Astrocyte (in vitro differentiated cells and primary cell): ENCODE measurements around the gene SHOC2. TPM values are rescaled to one million over a fixed set of nuclear protein-coding genes. Genes with fewer than 3 reads are reported as not detected.
A peak's percentile ranks its signal among the peaks of the same experiment; 100 is the strongest.

Experiments used
- DNase-seq: peaks from one replicate; pipeline ENCODE4 v3.0.0-alpha.2; 2010; ENCODE audit warnings: low read depth
- FAIRE-seq: peaks from 2 replicates; lab custom pipeline; 2011; peaks lifted over from hg19 to GRCh38; lab: Jason Lieb, UNC
- H2AFZ ChIP-seq: 2 replicates; pipeline ENCODE4 v1.6.0; 2012; ENCODE audit warnings: low read depth, low read length, inconsistent platforms
- H3K27ac ChIP-seq: 2 replicates; pipeline ENCODE4 v1.5.1; 2011; ENCODE audit warnings: low read depth, low read length, inconsistent platforms
- H3K27me3 ChIP-seq: 2 replicates; pipeline ENCODE4 v1.6.0; 2011; ENCODE audit warnings: low read length, inconsistent platforms; ENCODE audit not compliant: insufficient read depth
- H3K36me3 ChIP-seq: 2 replicates; pipeline ENCODE4 v1.5.1; 2011; ENCODE audit warnings: low read length, inconsistent platforms; ENCODE audit not compliant: insufficient read depth
- H3K4me1 ChIP-seq: 2 replicates; pipeline ENCODE4 v1.5.1; 2011; ENCODE audit warnings: low read length, inconsistent platforms; ENCODE audit not compliant: insufficient read depth
- H3K4me2 ChIP-seq: 2 replicates; pipeline ENCODE4 v1.6.0; 2012; ENCODE audit warnings: low read length, inconsistent platforms
- H3K4me3 ChIP-seq: 2 replicates; pipeline ENCODE4 v1.5.1; 2011; ENCODE audit warnings: low read depth, mild to moderate bottlenecking, low read length, inconsistent platforms; ENCODE audit not compliant: insufficient read depth
- H3K79me2 ChIP-seq: 2 replicates; pipeline ENCODE4 v1.6.0; 2012; ENCODE audit warnings: mild to moderate bottlenecking, low read length, inconsistent platforms; ENCODE audit not compliant: insufficient read depth
- H3K9ac ChIP-seq: 2 replicates; pipeline ENCODE4 v1.6.0; 2012; ENCODE audit warnings: mild to moderate bottlenecking, low read length, inconsistent platforms
- H3K9me3 ChIP-seq: 2 replicates; pipeline ENCODE4 v1.5.1; 2012; ENCODE audit warnings: low read depth, mild to moderate bottlenecking, low read length, inconsistent platforms; ENCODE audit not compliant: insufficient read depth
- H4K20me1 ChIP-seq: 2 replicates; pipeline ENCODE4 v1.6.0; 2012; ENCODE audit warnings: low read length, inconsistent platforms; ENCODE audit not compliant: insufficient read depth
- H3K27ac Mint-ChIP-seq: one replicate; pipeline ENCODE4 v1.8.0; 2021; ENCODE audit warnings: mild to moderate bottlenecking, mixed read lengths; ENCODE audit not compliant: unreplicated experiment
- H3K27me3 Mint-ChIP-seq: one replicate; pipeline ENCODE4 v1.8.0; 2021; ENCODE audit warnings: low read depth, mixed read lengths; ENCODE audit not compliant: unreplicated experiment
- H3K36me3 Mint-ChIP-seq: one replicate; pipeline ENCODE4 v1.8.0; 2021; ENCODE audit warnings: low read depth, mixed read lengths; ENCODE audit not compliant: unreplicated experiment
- H3K4me1 Mint-ChIP-seq: one replicate; pipeline ENCODE4 v1.8.0; 2021; ENCODE audit warnings: low read depth, mixed read lengths; ENCODE audit not compliant: unreplicated experiment
- H3K4me3 Mint-ChIP-seq: one replicate; pipeline ENCODE4 v1.8.0; 2021; ENCODE audit warnings: mild to moderate bottlenecking, moderate library complexity, mixed read lengths; ENCODE audit not compliant: unreplicated experiment
- H3K9me3 Mint-ChIP-seq: one replicate; pipeline ENCODE4 v1.8.0; 2021; ENCODE audit warnings: mild to moderate bottlenecking, mixed read lengths; ENCODE audit not compliant: unreplicated experiment
- CTCF ChIP-seq: IDR thresholded peaks from 2 replicates; pipeline ENCODE4 v1.5.1; 2011; ENCODE audit warnings: low read depth, mild to moderate bottlenecking, inconsistent platforms, low read length, moderate library complexity; ENCODE audit not compliant: insufficient read depth
- EZH2 ChIP-seq: IDR thresholded peaks from 2 replicates; pipeline ENCODE4 v1.6.1; 2012; ENCODE audit warnings: mild to moderate bottlenecking, low read length, inconsistent platforms; ENCODE audit not compliant: insufficient read depth
- total RNA-seq: library from RNA; stranded (reverse); gene quantifications from 2 replicates; pipeline ENCODE4 v1.2.1, GENCODE V29; 2021

SHOC2 gene
- total RNA-seq, 1 donor from 2014 or later, result 80.7 TPM

- H3K27me3 Mint-ChIP-seq, result no peaks in the 10 kb centered on the region
- peak overlapping the region; percentile 94 for H3K4me3 Mint-ChIP-seq
- TF ChIP-seq CTCF (no peak), EZH2 (no peak)
- H3K9me3 Mint-ChIP-seq, result no peaks in the 10 kb centered on the region
- peaks cover 7% of the 10 kb centered on the region for H3K4me1 ChIP-seq
- FAIRE-seq, result no peak
- H3K27me3 ChIP-seq, result no peaks in the 10 kb centered on the region
- H3K9me3 ChIP-seq, result no peaks in the 10 kb centered on the region
- H3K36me3 Mint-ChIP-seq, result peaks cover 1% of the 10 kb centered on the region
- peak overlapping the region; percentile 84 for H3K4me2 ChIP-seq
- peaks cover 28% of the 10 kb centered on the region for H3K79me2 ChIP-seq
- peak overlapping the region; percentile 32 for H2AFZ ChIP-seq
- peak overlapping the region; percentile 88 for H3K27ac ChIP-seq
- no peaks in the 10 kb centered on the region for H3K36me3 ChIP-seq
- no peaks in the 10 kb centered on the region for H4K20me1 ChIP-seq
- peak overlapping the region; percentile 83 for H3K9ac ChIP-seq
- peak overlapping the region; percentile 94 for H3K27ac Mint-ChIP-seq
- peaks cover 16% of the 10 kb centered on the region for H3K4me1 Mint-ChIP-seq
- peak overlapping the region; percentile 84 for H3K4me3 ChIP-seq
- no peak for DNase-seq
Observed at GRCh38 chr10:110872984-110873923, 46.1 kb upstream of the SHOC2 start.

GRCh38 chr10:110873951-110874350 is 45.5 kb upstream of the SHOC2 start:
- TF ChIP-seq EZH2 (no peak), CTCF (no peak)
- DNase-seq, result no peak
- Histone ChIP-seq H3K27me3 (no peaks in the 10 kb centered on the region), H3K4me2 (peak overlapping the region; percentile 84), H3K79me2 (peaks cover 28% of the 10 kb centered on the region), H3K4me3 (peak overlapping the region; percentile 17), H3K27ac (no peak overlapping the region), H4K20me1 (no peaks in the 10 kb centered on the region), H3K36me3 (peaks cover 4% of the 10 kb centered on the region), H2AFZ (no peak overlapping the region), H3K9ac (peak overlapping the region; percentile 83), H3K4me1 (peaks cover 7% of the 10 kb centered on the region), H3K9me3 (no peaks in the 10 kb centered on the region)
- Mint-ChIP-seq H3K27ac (peak overlapping the region; percentile 15), H3K36me3 (peaks cover 2% of the 10 kb centered on the region), H3K27me3 (no peaks in the 10 kb centered on the region), H3K4me1 (peaks cover 16% of the 10 kb centered on the region), H3K4me3 (peak overlapping the region; percentile 94), H3K9me3 (no peaks in the 10 kb centered on the region)
- FAIRE-seq, result no peak

DNA sequence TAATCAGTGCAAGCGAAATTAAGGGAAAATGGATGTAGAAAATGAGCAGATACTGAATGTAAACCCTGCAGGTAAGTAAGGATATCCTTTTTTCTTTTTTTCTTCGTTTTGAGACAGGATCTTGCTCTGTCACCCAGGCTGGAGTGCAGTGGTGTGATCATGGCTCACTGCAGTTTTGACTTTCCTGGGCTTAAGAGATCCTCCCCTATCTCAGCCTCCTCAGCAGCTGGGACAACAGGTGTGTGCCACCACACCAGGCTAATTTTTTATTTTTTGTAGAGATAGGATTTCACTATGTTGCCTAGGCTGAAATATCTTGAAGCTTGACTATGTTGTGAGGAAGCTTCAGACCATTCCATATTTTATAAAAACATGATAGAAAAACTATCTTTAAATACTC is 43.4 kb upstream of the SHOC2 start:
- Histone ChIP-seq H2AFZ (no peak overlapping the region), H3K36me3 (peaks cover 4% of the 10 kb centered on the region), H3K9me3 (no peaks in the 10 kb centered on the region), H3K4me1 (peaks cover 5% of the 10 kb centered on the region), H3K9ac (no peak overlapping the region), H3K27me3 (no peaks in the 10 kb centered on the region), H3K27ac (no peak overlapping the region), H4K20me1 (no peaks in the 10 kb centered on the region), H3K79me2 (peaks cover 28% of the 10 kb centered on the region), H3K4me3 (no peak overlapping the region), H3K4me2 (no peak overlapping the region)
- TF ChIP-seq EZH2, result no peak
- no peak for TF ChIP-seq CTCF
- H3K4me3 Mint-ChIP-seq, result no peak overlapping the region
- peaks cover 2% of the 10 kb centered on the region for H3K36me3 Mint-ChIP-seq
- FAIRE-seq, result no peak
- no peaks in the 10 kb centered on the region for H3K9me3 Mint-ChIP-seq
- no peak overlapping the region for H3K27ac Mint-ChIP-seq
- H3K4me1 Mint-ChIP-seq, result peaks cover 8% of the 10 kb centered on the region
- H3K27me3 Mint-ChIP-seq, result no peaks in the 10 kb centered on the region
- DNase-seq, result no peak
